ENCODE data around the gene BOLA3. TPM values are rescaled to one million over a fixed set of nuclear protein-coding genes. Genes with fewer than 3 reads are reported as not detected.

BOLA3 gene
- total and polyA plus RNA-seq, 2 donors (not counting 1 experiment from before 2014, with no cell fraction given), result 6.5 to 8.5 TPM

DNA sequence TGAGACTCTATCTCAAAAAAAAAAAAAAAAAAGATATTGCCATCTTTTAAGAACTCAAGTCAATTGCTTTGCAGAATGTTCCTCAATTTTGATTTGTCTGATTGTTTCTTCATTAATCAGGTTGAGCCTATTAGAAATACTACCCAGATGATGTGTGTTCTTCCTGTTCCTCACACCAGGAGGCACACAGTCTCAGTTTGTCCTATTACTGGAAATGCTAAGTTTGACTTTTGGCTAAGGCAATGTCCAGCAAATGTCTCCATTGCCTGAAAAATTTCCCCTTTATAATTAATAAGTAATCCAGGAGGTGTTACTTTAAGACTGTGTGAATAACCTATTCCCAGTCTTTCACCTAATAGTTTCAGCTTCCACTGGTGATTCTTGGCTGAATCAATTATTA lies 28.4 kb downstream of the BOLA3 start:
- H3K4me1 Mint-ChIP-seq, result peaks cover 8% of the 10 kb centered on the region
- Histone ChIP-seq H3K79me2 (ENCODE audit: control insufficient read depth, insufficient read depth, low read length) (no peaks in the 10 kb centered on the region), H3K4me2 (replicated peaks; ENCODE audit: low read depth, low read length, poor library complexity, severe bottlenecking) (peak overlapping the region; percentile 82), H3K9ac (ENCODE audit: low read length) (peak overlapping the region; percentile 79), H3K27ac (ENCODE audit: low read length in 2 of 2) (no peak overlapping the region), H3K4me3 (ENCODE audit: control extremely low read depth in 1 of 5, extremely low read depth in 1 of 5, insufficient read depth in 1 of 5, low read depth in 2 of 5, low read length in 4 of 5) (no peak overlapping the region), H3K27me3 (replicated peaks in 1 of 4; ENCODE audit: control extremely low read depth in 1 of 4, control insufficient read depth in 3 of 4, insufficient read depth in 4 of 4, low read length in 3 of 4) (peaks cover 0 to 2% (median 0%) of the 10 kb centered on the region in 4 experiments), H3K4me1 (ENCODE audit: control insufficient read depth in 2 of 2, insufficient read depth in 2 of 2, low read length in 2 of 2) (peaks cover 0 to 11% of the 10 kb centered on the region in 2 donors), H4K20me1 (ENCODE audit: control insufficient read depth, insufficient read depth, low read length, poor library complexity, severe bottlenecking) (no peaks in the 10 kb centered on the region), H2AFZ (ENCODE audit: insufficient read depth, low read depth, low read length, poor library complexity, severe bottlenecking) (peak overlapping the region; percentile 94), H3K36me3 (replicated peaks in 1 of 2; ENCODE audit: control extremely low read depth in 1 of 2, control insufficient read depth in 1 of 2, extremely low read depth in 1 of 2, insufficient read depth in 2 of 2, low read length in 1 of 2) (no peaks in the 10 kb centered on the region), H3K9me3 (ENCODE audit: control extremely low read depth in 1 of 3, control insufficient read depth in 2 of 3, insufficient read depth in 1 of 3, low read length in 2 of 3) (peaks cover 1 to 25% (median 6%) of the 10 kb centered on the region in 3 donors)
- DNase-seq (no peak), ATAC-seq (ENCODE audit: low read depth) (no peak)
- TF ChIP-seq, protein P1, sequence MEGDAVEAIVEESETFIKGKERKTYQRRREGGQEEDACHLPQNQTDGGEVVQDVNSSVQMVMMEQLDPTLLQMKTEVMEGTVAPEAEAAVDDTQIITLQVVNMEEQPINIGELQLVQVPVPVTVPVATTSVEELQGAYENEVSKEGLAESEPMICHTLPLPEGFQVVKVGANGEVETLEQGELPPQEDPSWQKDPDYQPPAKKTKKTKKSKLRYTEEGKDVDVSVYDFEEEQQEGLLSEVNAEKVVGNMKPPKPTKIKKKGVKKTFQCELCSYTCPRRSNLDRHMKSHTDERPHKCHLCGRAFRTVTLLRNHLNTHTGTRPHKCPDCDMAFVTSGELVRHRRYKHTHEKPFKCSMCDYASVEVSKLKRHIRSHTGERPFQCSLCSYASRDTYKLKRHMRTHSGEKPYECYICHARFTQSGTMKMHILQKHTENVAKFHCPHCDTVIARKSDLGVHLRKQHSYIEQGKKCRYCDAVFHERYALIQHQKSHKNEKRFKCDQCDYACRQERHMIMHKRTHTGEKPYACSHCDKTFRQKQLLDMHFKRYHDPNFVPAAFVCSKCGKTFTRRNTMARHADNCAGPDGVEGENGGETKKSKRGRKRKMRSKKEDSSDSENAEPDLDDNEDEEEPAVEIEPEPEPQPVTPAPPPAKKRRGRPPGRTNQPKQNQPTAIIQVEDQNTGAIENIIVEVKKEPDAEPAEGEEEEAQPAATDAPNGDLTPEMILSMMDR (IDR thresholded peaks at IDR 0.05), result no peak
- TF ChIP-seq EZH2 (IDR thresholded peaks at IDR 0.05; ENCODE audit: borderline replicate concordance, insufficient read depth, low read depth, low read length, poor library complexity, severe bottlenecking), result no peak
- H3K27ac Mint-ChIP-seq, result no peak overlapping the region
- POLR2A ChIA-PET, result interaction anchor here (0.7 kb wide), 1 partner anchor 149 kb away, joined by 3 read pairs; no protein-coding TSS in a partner anchor
- CTCF ChIA-PET, result interaction anchor here (1.5 to 1.6 kb wide), 2 partner anchors 38 to 291 kb away, joined by 5 to 9 read pairs; partner anchors contain the start of gene STAMBP
- no peak overlapping the region for H3K4me3 Mint-ChIP-seq
- intact Hi-C loops (cut with micrococcal nuclease), result no loop called here
- H3K9me3 Mint-ChIP-seq (ENCODE audit: insufficient read depth), result peaks cover 2% of the 10 kb centered on the region
- H3K27me3 Mint-ChIP-seq, result peaks cover 8% of the 10 kb centered on the region

DNA sequence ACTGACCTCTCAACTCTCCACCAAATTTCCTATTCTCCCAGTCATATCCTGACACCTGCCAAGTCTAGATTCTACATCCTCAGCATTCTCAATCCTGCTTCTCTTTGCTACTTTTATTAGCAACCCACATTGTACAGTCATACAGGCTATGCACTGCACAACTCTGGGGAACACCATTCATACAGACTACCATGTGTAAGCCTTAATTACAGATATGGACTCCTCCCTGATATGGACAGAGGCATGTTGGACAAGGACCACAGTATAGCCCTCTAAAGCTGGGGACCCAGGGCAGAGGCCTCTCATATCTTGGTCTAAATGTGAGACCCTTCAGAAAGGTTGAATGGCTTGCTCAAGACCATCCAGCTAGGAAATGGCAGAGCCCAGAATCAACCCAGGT lies 36.3 kb downstream of the BOLA3 start:
- no peaks in the 10 kb centered on the region for H3K9me3 ChIP-seq (ENCODE audit: control extremely low read depth in 1 of 3, control insufficient read depth in 2 of 3, insufficient read depth in 1 of 3, low read length in 2 of 3)
- ChIA-PET CTCF (interaction anchor here (0.9 to 1.0 kb wide), 2 partner anchors 264 to 287 kb away, joined by 3 to 4 read pairs; no protein-coding TSS in a partner anchor), POLR2A (no interaction called here)
- H3K9ac ChIP-seq (ENCODE audit: low read length), result no peak overlapping the region
- H3K4me3 Mint-ChIP-seq, result no peak overlapping the region
- no peaks in the 10 kb centered on the region for H3K79me2 ChIP-seq (ENCODE audit: control insufficient read depth, insufficient read depth, low read length)
- H3K36me3 ChIP-seq (replicated peaks in 1 of 2; ENCODE audit: control extremely low read depth in 1 of 2, control insufficient read depth in 1 of 2, extremely low read depth in 1 of 2, insufficient read depth in 2 of 2, low read length in 1 of 2), result peaks cover 0 to 3% of the 10 kb centered on the region in 2 experiments
- no peak overlapping the region for H3K27ac Mint-ChIP-seq
- no peak for TF ChIP-seq EZH2 (IDR thresholded peaks at IDR 0.05; ENCODE audit: borderline replicate concordance, insufficient read depth, low read depth, low read length, poor library complexity, severe bottlenecking)
- TF ChIP-seq, protein P1 (IDR thresholded peaks at IDR 0.05), result no peak
- H3K27ac ChIP-seq (ENCODE audit: low read length in 2 of 2), result no peak overlapping the region
- H3K9me3 Mint-ChIP-seq (ENCODE audit: insufficient read depth), result no peaks in the 10 kb centered on the region
- peaks cover 12% of the 10 kb centered on the region for H3K27me3 Mint-ChIP-seq
- intact Hi-C loops (cut with micrococcal nuclease), result no loop called here
- H4K20me1 ChIP-seq (ENCODE audit: control insufficient read depth, insufficient read depth, low read length, poor library complexity, severe bottlenecking), result no peaks in the 10 kb centered on the region
- DNase-seq (no peak), ATAC-seq (ENCODE audit: low read depth) (no peak)
- peaks cover 0 to 4% (median 0%) of the 10 kb centered on the region in 4 experiments for H3K27me3 ChIP-seq (replicated peaks in 1 of 4; ENCODE audit: control extremely low read depth in 1 of 4, control insufficient read depth in 3 of 4, insufficient read depth in 4 of 4, low read length in 3 of 4)
- H3K4me2 ChIP-seq (replicated peaks; ENCODE audit: low read depth, low read length, poor library complexity, severe bottlenecking), result no peak overlapping the region
- no peak overlapping the region for H2AFZ ChIP-seq (ENCODE audit: insufficient read depth, low read depth, low read length, poor library complexity, severe bottlenecking)
- no peak overlapping the region for H3K4me3 ChIP-seq (ENCODE audit: control extremely low read depth in 1 of 5, extremely low read depth in 1 of 5, insufficient read depth in 1 of 5, low read depth in 2 of 5, low read length in 4 of 5)
- no peaks in the 10 kb centered on the region for H3K4me1 Mint-ChIP-seq
- no peaks in the 10 kb centered on the region for H3K4me1 ChIP-seq (ENCODE audit: control insufficient read depth in 2 of 2, insufficient read depth in 2 of 2, low read length in 2 of 2)
